Mesendoderm (in vitro differentiated cells): ENCODE measurements around the gene SSNA1.
A peak's percentile ranks its signal among the peaks of the same experiment; 100 is the strongest.

Source experiments
- DNase-seq: peaks from one replicate; pipeline ENCODE4 v3.0.0; 2013
- H2AK5ac ChIP-seq: 2 replicates; pipeline ENCODE4 v1.6.1; 2013; ENCODE audit warnings: low read length, inconsistent platforms
- H2BK120ac ChIP-seq: 2 replicates; pipeline ENCODE4 v1.6.1; 2013; ENCODE audit warnings: low read depth, mild to moderate bottlenecking, low read length, moderate library complexity, mixed read lengths
- H2BK15ac ChIP-seq: replicated peaks from 2 replicates; pipeline ENCODE4 v1.6.1; 2013; ENCODE audit warnings: low read depth, mild to moderate bottlenecking, moderate library complexity
- H2BK5ac ChIP-seq: 2 replicates; pipeline ENCODE4 v1.6.1; 2013; ENCODE audit warnings: low read length, inconsistent platforms
- H3K18ac ChIP-seq: 2 replicates; pipeline ENCODE4 v1.6.1; 2013; ENCODE audit warnings: mild to moderate bottlenecking, low read length, mixed read lengths
- H3K23ac ChIP-seq: one replicate; pipeline ENCODE4 v1.6.1; 2013; ENCODE audit warnings: low read length
- H3K27ac ChIP-seq: 2 replicates; pipeline ENCODE4 v1.5.1; 2013; ENCODE audit warnings: low read depth, mild to moderate bottlenecking, inconsistent platforms, low read length, moderate library complexity
- H3K27me3 ChIP-seq: 2 replicates; pipeline ENCODE4 v1.6.1; 2013; ENCODE audit warnings: low read length, control low read depth, mild to moderate bottlenecking, inconsistent platforms; ENCODE audit not compliant: insufficient read depth, poor library complexity
- H3K36me3 ChIP-seq: 2 replicates; pipeline ENCODE4 v1.6.1; 2013; ENCODE audit warnings: low read length, inconsistent platforms; ENCODE audit not compliant: control insufficient read depth, insufficient read depth
- H3K4ac ChIP-seq: one replicate; pipeline ENCODE4 v1.6.1; 2013; ENCODE audit warnings: low read depth, mild to moderate bottlenecking, low read length, moderate library complexity
- H3K4me1 ChIP-seq: 2 replicates; pipeline ENCODE4 v1.6.1; 2013; ENCODE audit warnings: low read depth, low read length, inconsistent platforms; ENCODE audit not compliant: control insufficient read depth
- H3K4me2 ChIP-seq: 2 replicates; pipeline ENCODE4 v1.6.1; 2013; ENCODE audit warnings: low read length
- H3K4me3 ChIP-seq: 2 replicates; pipeline ENCODE4 v1.5.1; 2013; ENCODE audit warnings: mild to moderate bottlenecking, low read length
- H3K56ac ChIP-seq: one replicate; pipeline ENCODE4 v1.6.1; 2013; ENCODE audit warnings: low read length
- H3K79me1 ChIP-seq: 2 replicates; pipeline ENCODE4 v1.6.1; 2013; ENCODE audit warnings: low read length, inconsistent platforms
- H3K79me2 ChIP-seq: 2 replicates; pipeline ENCODE4 v1.6.1; 2013; ENCODE audit warnings: mild to moderate bottlenecking, low read length; ENCODE audit not compliant: control insufficient read depth, insufficient read depth
- H3K9ac ChIP-seq: 2 replicates; pipeline ENCODE4 v1.6.1; 2013; ENCODE audit warnings: low read length, inconsistent platforms
- H4K5ac ChIP-seq: one replicate; pipeline ENCODE4 v1.6.1; 2013; ENCODE audit warnings: low read length
- H4K8ac ChIP-seq: one replicate; pipeline ENCODE4 v1.6.1; 2013; ENCODE audit warnings: low read depth, mild to moderate bottlenecking, control low read depth, low read length, moderate library complexity
- WGBS: extraction: QIAGEN DNeasy Blood & Tissue Kit; methylation state at CpG from one replicate; pipeline ENCODE4 v1.1.7; 2013; ENCODE audit warnings: low lambda C conversion rate, missing lambda C conversion rate; ENCODE audit not compliant: insufficient coverage; ENCODE audit errors: extremely low coverage; 5-methylcytosine and 5-hydroxymethylcytosine counted together

Gene SSNA1

GRCh38 chr9:137158625-137159024, 29.9 kb upstream of the SSNA1 start:
- DNase-seq, result no peak
- no peak overlapping the region for H3K18ac ChIP-seq

GRCh38 chr9:137159105-137160053, 29.1 kb upstream of the SSNA1 start:
- no peak overlapping the region for H3K27ac ChIP-seq
- no peaks in the 10 kb centered on the region for H3K36me3 ChIP-seq
- no peak overlapping the region for H3K9ac ChIP-seq
- no peak for DNase-seq
- no peak overlapping the region for H3K4me3 ChIP-seq
- no peak overlapping the region for H3K4ac ChIP-seq
- H2AK5ac ChIP-seq, result no peak overlapping the region
- no peak overlapping the region for H3K4me2 ChIP-seq
- no peaks in the 10 kb centered on the region for H3K79me2 ChIP-seq
- no peak overlapping the region for H4K5ac ChIP-seq
- no peak overlapping the region for H3K18ac ChIP-seq
- peaks cover 19% of the 10 kb centered on the region for H3K27me3 ChIP-seq
- H3K56ac ChIP-seq, result no peak overlapping the region
- H2BK5ac ChIP-seq, result no peak overlapping the region
- no CpG with 5 or more reads among the region's 14 CpGs for WGBS
- H3K79me1 ChIP-seq, result no peaks in the 10 kb centered on the region
- H2BK120ac ChIP-seq, result no peak overlapping the region
- H3K23ac ChIP-seq, result no peak overlapping the region
- H3K4me1 ChIP-seq, result no peaks in the 10 kb centered on the region
- no peak overlapping the region for H4K8ac ChIP-seq
- no peak overlapping the region for H2BK15ac ChIP-seq

More at GRCh38 chr9:137158625-137159024, 29.9 kb upstream of the SSNA1 start:
- H3K9ac ChIP-seq, result no peak overlapping the region
- H2BK5ac ChIP-seq, result no peak overlapping the region
- no CpG with 5 or more reads among the region's 4 CpGs for WGBS
- H3K36me3 ChIP-seq, result no peaks in the 10 kb centered on the region
- no peak overlapping the region for H2BK120ac ChIP-seq
- no peaks in the 10 kb centered on the region for H3K79me2 ChIP-seq
- H2BK15ac ChIP-seq, result no peak overlapping the region
- no peaks in the 10 kb centered on the region for H3K79me1 ChIP-seq
- no peaks in the 10 kb centered on the region for H3K4me1 ChIP-seq
- peaks cover 19% of the 10 kb centered on the region for H3K27me3 ChIP-seq
- no peak overlapping the region for H3K56ac ChIP-seq
- H2AK5ac ChIP-seq, result no peak overlapping the region
- no peak overlapping the region for H3K4ac ChIP-seq
- no peak overlapping the region for H3K4me2 ChIP-seq
- H3K4me3 ChIP-seq, result no peak overlapping the region
- H3K27ac ChIP-seq, result no peak overlapping the region
- H4K5ac ChIP-seq, result no peak overlapping the region
- no peak overlapping the region for H4K8ac ChIP-seq
- no peak overlapping the region for H3K23ac ChIP-seq

- Histone ChIP-seq H3K4me1 (no peaks in the 10 kb centered on the region), H3K79me1 (no peaks in the 10 kb centered on the region), H3K4me2 (no peak overlapping the region), H4K5ac (no peak overlapping the region), H3K18ac (no peak overlapping the region), H3K79me2 (no peaks in the 10 kb centered on the region), H3K4me3 (no peak overlapping the region), H3K27me3 (peaks cover 19% of the 10 kb centered on the region), H3K9ac (no peak overlapping the region), H4K8ac (no peak overlapping the region), H2BK15ac (no peak overlapping the region), H2BK120ac (no peak overlapping the region), H3K4ac (no peak overlapping the region), H3K36me3 (no peaks in the 10 kb centered on the region), H3K56ac (no peak overlapping the region), H3K23ac (no peak overlapping the region), H2AK5ac (no peak overlapping the region), H3K27ac (no peak overlapping the region), H2BK5ac (no peak overlapping the region)
- no peak for DNase-seq
- WGBS, result no CpG with 5 or more reads among the region's 17 CpGs
Measured at GRCh38 chr9:137160054-137160425, 28.4 kb upstream of the SSNA1 start.

GRCh38 chr9:137160716-137161557, 27.5 kb upstream of the SSNA1 start:
- Histone ChIP-seq H2BK15ac (no peak overlapping the region), H3K4me3 (no peak overlapping the region), H3K56ac (no peak overlapping the region), H3K36me3 (no peaks in the 10 kb centered on the region), H3K27ac (no peak overlapping the region), H3K9ac (no peak overlapping the region), H3K4me2 (no peak overlapping the region), H2BK5ac (no peak overlapping the region), H2BK120ac (no peak overlapping the region), H3K4ac (no peak overlapping the region), H3K79me1 (no peaks in the 10 kb centered on the region), H4K5ac (no peak overlapping the region), H2AK5ac (no peak overlapping the region), H3K23ac (no peak overlapping the region), H3K18ac (no peak overlapping the region), H3K4me1 (no peaks in the 10 kb centered on the region), H3K27me3 (peaks cover 18% of the 10 kb centered on the region), H4K8ac (no peak overlapping the region), H3K79me2 (no peaks in the 10 kb centered on the region)
- DNase-seq, result no peak
- WGBS, result no CpG with 5 or more reads among the region's 56 CpGs

- Histone ChIP-seq H4K8ac (no peak overlapping the region), H3K9ac (no peak overlapping the region), H3K23ac (no peak overlapping the region), H3K79me1 (no peaks in the 10 kb centered on the region), H3K27me3 (peaks cover 19% of the 10 kb centered on the region), H4K5ac (no peak overlapping the region), H3K4ac (no peak overlapping the region), H3K4me1 (no peaks in the 10 kb centered on the region), H2AK5ac (no peak overlapping the region), H3K4me3 (no peak overlapping the region), H3K27ac (no peak overlapping the region), H3K4me2 (no peak overlapping the region), H2BK120ac (no peak overlapping the region), H3K36me3 (no peaks in the 10 kb centered on the region), H2BK15ac (no peak overlapping the region), H2BK5ac (no peak overlapping the region), H3K56ac (no peak overlapping the region), H3K79me2 (no peaks in the 10 kb centered on the region), H3K18ac (no peak overlapping the region)
- peak; percentile 21 for DNase-seq
- whole genome bisulfite sequencing, result no CpG with 5 or more reads among the region's 71 CpGs
Measured at GRCh38 chr9:137161558-137162486, 26.7 kb upstream of the SSNA1 start.
